K562 (cell line): ENCODE results near the gene OR4E2. TPM values are rescaled to one million over a fixed set of nuclear protein-coding genes. Genes with fewer than 3 reads are reported as not detected.
A peak's percentile ranks its signal among the peaks of the same experiment; 100 is the strongest.

Source experiments
- ATAC-seq: fragments of 200-7000 bp; cut with Tn5 transposase; 3 replicates; pipeline ENCODE4 v1.9.1; 2020; ENCODE audit warnings: moderate library complexity
- BruUV-seq: library from RNA; stranded (reverse); fragments of 400-500 nt; replicated peaks from 2 replicates; lab custom pipeline; 2021; lab: Mats Ljungman, UMichigan
- CTCF ChIA-PET: fragments of 300-600 bp; formaldehyde crosslinking; extraction: SDS; loops from one replicate; lab custom pipeline; 2021; ENCODE audit warnings: low intra/inter-chr PET ratio; lab: Yijun Ruan, JAX
- POLR2A ChIA-PET: fragments of 300-600, 350-650 bp; sonication (Branson Sonifier 250); formaldehyde crosslinking; extraction: SDS; loops from one replicate; lab custom pipeline; 2021; ENCODE audit warnings: antibody characterized with exemption, inconsistent platforms; lab: Yijun Ruan, JAX
- DNase-seq, 4 experiments: peaks; one replicate each; pipeline versions ENCODE4 v3.0.0 to v3.0.0-alpha.2; 2011 to 2018; ENCODE audit warnings: low spot score in 3 of 4, mixed read lengths in 3 of 4; ENCODE audit errors: extremely low read depth in 1 of 4
- FAIRE-seq: peaks from 2 replicates; lab custom pipeline; 2011; peaks lifted over from hg19 to GRCh38; lab: Jason Lieb, UNC
- H2AFZ ChIP-seq: 2 replicates; pipeline ENCODE4 v1.6.0; 2011; ENCODE audit warnings: low read depth, low read length, control low read depth, inconsistent platforms
- H3K27ac ChIP-seq: fragments of 200-600 bp; 3 replicates; pipeline ENCODE4 v1.8.0; 2011; ENCODE audit warnings: low read depth, mild to moderate bottlenecking, control low read depth, inconsistent platforms, low read length, moderate library complexity, mixed read lengths; ENCODE audit errors: extremely low read depth
- H3K27me3 ChIP-seq, 2 experiments: fragments of 300-600 bp in 1 of 2; 2 replicates in 1 of 2; 3 replicates in 1 of 2; pipeline versions ENCODE4 v1.6.0 to v1.8.0; 2011; ENCODE audit warnings: inconsistent platforms in 2 of 2, low read length in 2 of 2, mild to moderate bottlenecking in 1 of 2, mixed read lengths in 1 of 2, moderate library complexity in 1 of 2; ENCODE audit not compliant: control insufficient read depth in 2 of 2, insufficient read depth in 2 of 2
- H3K36me3 ChIP-seq: fragments of 300-600 bp; 3 replicates; pipeline ENCODE4 v1.8.0; 2011; ENCODE audit warnings: mild to moderate bottlenecking, low read length, inconsistent platforms; ENCODE audit not compliant: control insufficient read depth, insufficient read depth
- H3K4me1 ChIP-seq, 2 experiments: fragments of 200-600 bp in 1 of 2; replicated peaks in 1 of 2; 2 replicates in 1 of 2; 3 replicates in 1 of 2; pipeline versions ENCODE4 v1.5.1 to v1.8.0; 2011; ENCODE audit warnings: inconsistent platforms in 2 of 2, low read length in 2 of 2, mild to moderate bottlenecking in 1 of 2, mixed read lengths in 1 of 2, moderate library complexity in 1 of 2; ENCODE audit not compliant: control insufficient read depth in 2 of 2, insufficient read depth in 2 of 2
- H3K4me2 ChIP-seq: 2 replicates; pipeline ENCODE4 v1.6.1; 2011; ENCODE audit warnings: low read length, control low read depth, inconsistent platforms, mixed read lengths; ENCODE audit not compliant: insufficient read depth
- H3K4me3 ChIP-seq: fragments of 200-600 bp; sonication (generic), shearing (Covaris generic); 2 replicates; pipeline ENCODE4 v1.5.1; 2016; ENCODE audit warnings: control low read depth, inconsistent platforms
- H3K79me2 ChIP-seq: fragments of 200-600 bp; 3 replicates; pipeline ENCODE4 v1.8.0; 2011; ENCODE audit warnings: low read length, inconsistent platforms; ENCODE audit not compliant: control insufficient read depth, insufficient read depth
- H3K9ac ChIP-seq, 2 experiments: 2 replicates each; pipeline versions ENCODE4 v1.6.0 to v1.6.1; 2011; ENCODE audit warnings: low read depth in 2 of 2, low read length in 2 of 2, control low read depth in 1 of 2, inconsistent platforms in 1 of 2, mild to moderate bottlenecking in 1 of 2, mixed read lengths in 1 of 2; ENCODE audit not compliant: insufficient read depth in 1 of 2
- H3K9me1 ChIP-seq: one replicate; pipeline ENCODE4 v1.6.0; 2011; ENCODE audit warnings: inconsistent platforms, mild to moderate bottlenecking, low read length, moderate library complexity; ENCODE audit not compliant: control insufficient read depth, insufficient read depth
- H3K9me3 ChIP-seq: replicated peaks from 2 replicates; pipeline ENCODE4 v1.5.1; 2011; ENCODE audit warnings: low read depth, low read length, inconsistent platforms; ENCODE audit not compliant: control insufficient read depth, insufficient read depth
- H4K20me1 ChIP-seq: replicated peaks from 2 replicates; pipeline ENCODE4 v1.6.1; 2011; ENCODE audit warnings: low read length, inconsistent platforms, mixed read lengths; ENCODE audit not compliant: control insufficient read depth, insufficient read depth
- ATF3 ChIP-seq, 2 experiments: fragments of 450-650 bp in 1 of 2; sonication (generic) in 1 of 2; formaldehyde crosslinking in 1 of 2; IDR thresholded peaks in 1 of 2; conservative IDR thresholded peaks in 1 of 2; 2 replicates each; pipeline versions ENCODE4 v1.6.1 to v1.8.1; 2016 to 2023; ENCODE audit warnings: mild to moderate bottlenecking in 2 of 2, moderate library complexity in 2 of 2, inconsistent platforms in 1 of 2, missing genetic modification reagents in 1 of 2
- CEBPG ChIP-seq, 3 experiments: fragments of 200-800 bp in 1 of 3; sonication (Bioruptor generic) in 1 of 3; sonication (generic) in 1 of 3; formaldehyde crosslinking in 1 of 3; IDR thresholded peaks in 2 of 3; conservative IDR thresholded peaks in 1 of 3; 2 replicates each; pipeline versions ENCODE4 v1.6.1 to v1.8.0; 2016 to 2022; ENCODE audit warnings: missing compliant biosample characterization in 2 of 3, missing genetic modification characterization in 2 of 3, mild to moderate bottlenecking in 1 of 3, missing genetic modification reagents in 1 of 3
- FOXM1 ChIP-seq, 2 experiments: fragments of 450-650 bp in 1 of 2; sonication (generic) in 1 of 2; formaldehyde crosslinking in 1 of 2; IDR thresholded peaks; 2 replicates each; pipeline versions ENCODE4 v1.6.1 to v1.9.0; 2017 to 2022; ENCODE audit warnings: low read depth in 2 of 2, mild to moderate bottlenecking in 2 of 2, missing genetic modification reagents in 1 of 2, moderate library complexity in 1 of 2
- GATA2 ChIP-seq: sonication (generic); formaldehyde crosslinking; IDR thresholded peaks from 2 replicates; pipeline ENCODE4 v1.4.0; 2020; ENCODE audit warnings: mild to moderate bottlenecking, missing genetic modification reagents
- HNRNPUL1 ChIP-seq: fragments of 200-400 bp; formaldehyde crosslinking; IDR thresholded peaks from 2 replicates; pipeline ENCODE4 v1.6.1; 2017; ENCODE audit warnings: low read length
- KAT2B ChIP-seq: IDR thresholded peaks from one replicate; pipeline ENCODE4 v1.6.1; 2012; ENCODE audit warnings: low read depth, mild to moderate bottlenecking, control low read depth, inconsistent platforms, low read length, moderate library complexity
- KLF10 ChIP-seq: fragments of 250-450 bp; sonication (Bioruptor Pico); IDR thresholded peaks from 2 replicates; pipeline ENCODE4 v1.6.1; 2021; ENCODE audit warnings: matching md5 sums
- SMAD2 ChIP-seq: fragments of 150-350 bp; IDR thresholded peaks from 2 replicates; pipeline ENCODE4 v1.6.1; 2014; ENCODE audit warnings: low read depth, mild to moderate bottlenecking, low read length
- SMARCA5 ChIP-seq: fragments of 450-650 bp; IDR thresholded peaks from 2 replicates; pipeline ENCODE4 v1.6.1; 2016
- TAF1 ChIP-seq: IDR thresholded peaks from 2 replicates; pipeline ENCODE4 v1.6.1; 2011; ENCODE audit warnings: mild to moderate bottlenecking, low read length, moderate library complexity; ENCODE audit not compliant: insufficient read depth, control insufficient read depth, severe bottlenecking; ENCODE audit errors: extremely low read depth
- ZBTB2 ChIP-seq: fragments of 450-650 bp; IDR thresholded peaks from 2 replicates; pipeline ENCODE4 v1.6.1; 2016; ENCODE audit warnings: antibody characterized with exemption
- ZBTB33 ChIP-seq: sonication (generic); formaldehyde crosslinking; IDR thresholded peaks from 2 replicates; pipeline ENCODE4 v1.8.1; 2023; ENCODE audit warnings: mild to moderate bottlenecking, missing genetic modification reagents
- ZNF175 ChIP-seq: fragments of 200-800 bp; sonication (Bioruptor generic); IDR thresholded peaks from 2 replicates; pipeline ENCODE4 v1.6.1; 2016; ENCODE audit warnings: low read depth, mild to moderate bottlenecking, missing genetic modification characterization, missing compliant biosample characterization
- ZNF41 ChIP-seq: fragments of 250-450 bp; sonication (Bioruptor Pico); conservative IDR thresholded peaks from 2 replicates; pipeline ENCODE4 v1.4.0; 2020; ENCODE audit warnings: mild to moderate bottlenecking
- ZNF785 ChIP-seq: fragments of 250-450 bp; sonication (Bioruptor Pico); IDR thresholded peaks from 2 replicates; pipeline ENCODE4 v1.4.0; 2020; ENCODE audit warnings: mild to moderate bottlenecking
- WGBS: fragments of 100-300 bp; shearing (Covaris generic); methylation state at CpG from one replicate; pipeline ENCODE4 v1.1.6; 2016; ENCODE audit warnings: low coverage, mixed read lengths; ENCODE audit not compliant: insufficient coverage; ENCODE audit errors: missing lambda C conversion rate; 5-methylcytosine and 5-hydroxymethylcytosine counted together
- in situ Hi-C: fragments of 300-500 bp; cut with MboI; formaldehyde crosslinking; loops from 4 replicates; pipeline ENCODE4 v1.15.0; 2018; ENCODE audit warnings: inconsistent platforms, mixed read lengths
- intact Hi-C: fragments of 100-400 bp; cut with micrococcal nuclease; formaldehyde crosslinking; loops from 2 replicates; pipeline ENCODE4 v1.14.2; 2022
- polyA plus RNA-seq, 8 experiments: library from polyadenylated mRNA; depleted of rRNA in 4 of 8; stranded (reverse) in 5 of 8; unstranded in 3 of 8; fragments of >200 nt; fragmentation: Nextera tagmentation in 2 of 8; fragmentation: Illumina TruSeq in 1 of 8; extraction: Ambion mirVana in 2 of 8; extraction: Trizol in 1 of 8; gene quantifications; 2 replicates each; pipeline versions ENCODE4 v1.2.1 to v1.2.3, GENCODE V29; 2011 to 2014; ENCODE audit warnings: inconsistent platforms in 1 of 8, missing spikeins in 1 of 8
- total RNA-seq, 7 experiments: library from RNA; depleted of rRNA in 6 of 7; stranded (reverse); fragments of >200 nt in 6 of 7; fragmentation: Illumina TruSeq in 2 of 7; extraction: Trizol in 2 of 7; gene quantifications; 2 replicates each; pipeline versions ENCODE4 v1.2.1 to v1.2.3, GENCODE V29; 2011 to 2021; ENCODE audit warnings: low replicate concordance in 1 of 7

OR4E2 gene
- total and polyA plus RNA-seq, 9 of the 15 experiments (the other 6 are each of a cell fraction or from before 2014, with no cell fraction given) = not detected

GRCh38 chr14:21712036-21712435, 58.4 kb downstream of the OR4E2 start (continued):
- peak; percentile 20; the same call in 1 of the 2 replicates for TF ChIP-seq ATF3 (IDR thresholded peaks at IDR 0.05)
- TF ChIP-seq ATF3 (CRISPR knock-in tag; conservative IDR thresholded peaks at IDR 0.05) = no peak
- no peak for TF ChIP-seq KAT2B
- TF ChIP-seq ZBTB33 (CRISPR knock-in tag) = no peak
- no peak for TF ChIP-seq KLF10 (CRISPR knock-in tag)

- in situ Hi-C loops = no loop called here
- H3K4me1 ChIP-seq = no peaks in the 10 kb centered on the region
- intact Hi-C loops = no loop called here
- no peaks in the 10 kb centered on the region; a peak in 1 of 5 replicates for H3K27me3 ChIP-seq
- H3K9ac ChIP-seq = no peak overlapping the region
- no peak overlapping the region for H2AFZ ChIP-seq
- POLR2A ChIA-PET = interaction anchor here (0.6 kb wide), 1 partner anchor 269 kb away, joined by 3 read pairs; no protein-coding TSS in a partner anchor
- H3K36me3 ChIP-seq = no peaks in the 10 kb centered on the region
- CTCF ChIA-PET = no interaction called here
- H3K27ac ChIP-seq = no peak overlapping the region
- FAIRE-seq (no peak), DNase-seq (no peak), ATAC-seq (no peak)
- no peaks in the 10 kb centered on the region for H3K79me2 ChIP-seq
- H3K4me3 ChIP-seq = no peak overlapping the region
- 0% methylated on average over 6 of the region's 6 CpGs for WGBS
- H3K4me2 ChIP-seq = no peak overlapping the region
- H3K9me3 ChIP-seq = no peaks in the 10 kb centered on the region
- H3K9me1 ChIP-seq = no peaks in the 10 kb centered on the region
- BruUV-seq = no TSS peak
- H4K20me1 ChIP-seq = no peaks in the 10 kb centered on the region
- TF ChIP-seq CEBPG (CRISPR knock-in tag; IDR thresholded peaks at IDR 0.05) = no peak
- TF ChIP-seq CEBPG (tag; conservative IDR thresholded peaks at IDR 0.05 in 1 of 2, IDR thresholded peaks at IDR 0.05 in 1 of 2) = no peak
- TF ChIP-seq TAF1 = no peak
- TF ChIP-seq ZNF175 (CRISPR knock-in tag) = no peak
- TF ChIP-seq GATA2 (CRISPR knock-in tag) = no peak
- TF ChIP-seq SMARCA5 = no peak
- no peak for TF ChIP-seq FOXM1 (IDR thresholded peaks at IDR 0.05; ENCODE audit: low read depth)
- TF ChIP-seq FOXM1 (CRISPR knock-in tag; IDR thresholded peaks at IDR 0.05; ENCODE audit: low read depth) = no peak
- TF ChIP-seq ZNF785 (CRISPR knock-in tag) = no peak
- TF ChIP-seq HNRNPUL1 = no peak
- no peak for TF ChIP-seq ZBTB2
- TF ChIP-seq ZNF41 = no peak
- no peak for TF ChIP-seq SMAD2
Observed at GRCh38 chr14:21714318-21714929, 60.8 kb downstream of the OR4E2 start.
